GM12878 (cell line): ENCODE data around the gene COPS7A. TPM values are rescaled to one million over a fixed set of nuclear protein-coding genes. Genes with fewer than 3 reads are reported as not detected.

Source experiments
- ATAC-seq: fragments of 200-7000 bp; cut with Tn5 transposase; 3 replicates; pipeline ENCODE4 v1.9.1; 2020; ENCODE audit warnings: mild to moderate bottlenecking, moderate library complexity
- BruUV-seq: library from RNA; stranded (reverse); fragments of 400-500 nt; replicated peaks from 2 replicates; lab custom pipeline; 2021; lab: Mats Ljungman, UMichigan
- CTCF ChIA-PET: fragments of 300-600 bp; sonication (Branson Sonifier 250); formaldehyde crosslinking; extraction: SDS; loops from one replicate; lab custom pipeline; 2021; ENCODE audit warnings: inconsistent platforms; lab: Yijun Ruan, JAX
- POLR2A ChIA-PET: fragments of 350-600 bp; formaldehyde crosslinking; extraction: SDS; loops from one replicate; lab custom pipeline; 2021; ENCODE audit warnings: inconsistent platforms; lab: Charles Lee
- RAD21 ChIA-PET: fragments of 300-600 bp; sonication (Branson Sonifier 250); formaldehyde crosslinking; loops from one replicate; lab custom pipeline; 2023; ENCODE audit warnings: antibody characterized with exemption; ENCODE audit not compliant: unreplicated experiment; lab: Charles Lee
- SMC1A ChIA-PET: fragments of 300-600 bp; sonication (Branson Sonifier 250); formaldehyde crosslinking; loops from one replicate; lab custom pipeline; 2023; ENCODE audit not compliant: unreplicated experiment, uncharacterized antibody; lab: Charles Lee
- DNase-seq: peaks from one replicate; pipeline ENCODE4 v3.0.0-alpha.2; 2011; ENCODE audit warnings: low read depth, low spot score
- FAIRE-seq: peaks from 3 replicates; lab custom pipeline; 2011; peaks lifted over from hg19 to GRCh38; lab: Jason Lieb, UNC
- H2AFZ ChIP-seq: 2 replicates; pipeline ENCODE4 v1.6.0; 2011; ENCODE audit warnings: low read depth, low read length, control low read depth; ENCODE audit not compliant: control insufficient read depth
- H3K27ac ChIP-seq: 2 replicates; pipeline ENCODE4 v1.5.1; 2011; ENCODE audit warnings: control low read depth; ENCODE audit not compliant: control insufficient read depth, insufficient read depth
- H3K27me3 ChIP-seq, 2 experiments: replicated peaks in 1 of 2; 2 replicates each; pipeline versions ENCODE4 v1.6.0 to v1.6.1; 2011; ENCODE audit warnings: low read length in 1 of 2; ENCODE audit not compliant: control insufficient read depth in 2 of 2, insufficient read depth in 2 of 2
- H3K36me3 ChIP-seq, 2 experiments: 2 replicates each; pipeline ENCODE4 v1.5.1; 2011; ENCODE audit warnings: low read length in 1 of 2; ENCODE audit not compliant: control insufficient read depth in 2 of 2, insufficient read depth in 2 of 2
- H3K4me1 ChIP-seq: 2 replicates; pipeline ENCODE4 v1.6.1; 2011; ENCODE audit warnings: mild to moderate bottlenecking, low read length, moderate library complexity, mixed read lengths; ENCODE audit not compliant: control insufficient read depth, insufficient read depth
- H3K4me2 ChIP-seq: 2 replicates; pipeline ENCODE4 v1.6.0; 2011; ENCODE audit warnings: control low read depth; ENCODE audit not compliant: control insufficient read depth, insufficient read depth
- H3K4me3 ChIP-seq: fragments of 200-600 bp; sonication (generic); 2 replicates; pipeline ENCODE4 v1.5.1; 2016
- H3K79me2 ChIP-seq: 2 replicates; pipeline ENCODE4 v1.6.0; 2011; ENCODE audit warnings: low read length; ENCODE audit not compliant: control insufficient read depth, insufficient read depth
- H3K9ac ChIP-seq: 2 replicates; pipeline ENCODE4 v1.8.0; 2011; ENCODE audit warnings: low read length, control low read depth, mixed read lengths; ENCODE audit not compliant: control insufficient read depth, insufficient read depth
- H3K9me3 ChIP-seq: replicated peaks from 3 replicates; pipeline ENCODE4 v1.5.1; 2011; ENCODE audit warnings: mild to moderate bottlenecking, low read length; ENCODE audit not compliant: control insufficient read depth, insufficient read depth
- H4K20me1 ChIP-seq: 2 replicates; pipeline ENCODE4 v1.6.0; 2011; ENCODE audit not compliant: control insufficient read depth, insufficient read depth
- CBX5 ChIP-seq: sonication (generic); IDR thresholded peaks from 2 replicates; pipeline ENCODE4 v1.6.1; 2016; ENCODE audit warnings: low read depth, moderate library complexity, mild to moderate bottlenecking, inconsistent platforms
- CHD4 ChIP-seq: fragments of 200-600 bp; sonication (generic); IDR thresholded peaks from 2 replicates; pipeline ENCODE4 v1.6.1; 2016; ENCODE audit warnings: mild to moderate bottlenecking
- CREB1 ChIP-seq: IDR thresholded peaks from 2 replicates; pipeline ENCODE4 v1.6.1; 2012; ENCODE audit warnings: low read depth, mild to moderate bottlenecking, inconsistent platforms
- DPF2 ChIP-seq: fragments of 450-650 bp; IDR thresholded peaks from 2 replicates; pipeline ENCODE4 v1.6.1; 2017; ENCODE audit warnings: mild to moderate bottlenecking
- FOS ChIP-seq: IDR thresholded peaks from 3 replicates; pipeline ENCODE4 v1.6.1; 2011; ENCODE audit warnings: borderline replicate concordance; ENCODE audit not compliant: insufficient read length; ENCODE audit errors: extremely low read depth
- HCFC1 ChIP-seq: fragments of 150-350 bp; IDR thresholded peaks from 2 replicates; pipeline ENCODE4 v1.6.1; 2014; ENCODE audit warnings: low read length
- KLF5 ChIP-seq: fragments of 450-650 bp; IDR thresholded peaks from 2 replicates; pipeline ENCODE4 v1.6.1; 2014; ENCODE audit warnings: mild to moderate bottlenecking; ENCODE audit not compliant: partially characterized antibody
- LARP7 ChIP-seq: fragments of 450-650 bp; IDR thresholded peaks from 2 replicates; pipeline ENCODE4 v1.6.1; 2017; ENCODE audit warnings: mild to moderate bottlenecking
- TCF12 ChIP-seq: IDR thresholded peaks from 2 replicates; pipeline ENCODE4 v1.6.1; 2011; ENCODE audit warnings: low read depth, mild to moderate bottlenecking, low read length
- WGBS: methylation state at CpG from one replicate; pipeline ENCODE4 v1.1.6; 2016; ENCODE audit warnings: low lambda C conversion rate; ENCODE audit not compliant: insufficient replicate concordance, insufficient coverage; ENCODE audit errors: missing lambda C conversion rate; 5-methylcytosine and 5-hydroxymethylcytosine counted together
- in situ Hi-C: fragments of 300-500 bp; cut with MboI; formaldehyde crosslinking; loops from 9 replicates; pipeline ENCODE4 v1.14.3; 2018; ENCODE audit warnings: mixed read lengths
- intact Hi-C: fragments of 100-400 bp; cut with micrococcal nuclease; formaldehyde crosslinking; loops from one replicate; pipeline ENCODE4 v1.14.2; 2022; ENCODE audit not compliant: unreplicated experiment
- polyA plus RNA-seq, 11 experiments: library from polyadenylated mRNA; depleted of rRNA in 4 of 11; unstranded in 6 of 11; stranded (reverse) in 5 of 11; fragments of >200 nt; fragmentation: Nextera tagmentation in 4 of 11; fragmentation: Illumina TruSeq in 1 of 11; extraction: Ambion mirVana in 4 of 11; extraction: Trizol in 1 of 11; gene quantifications; 1 replicate in 1 of 11; 2 replicates in 10 of 11; pipeline versions ENCODE4 v1.2.1 to v1.2.3, GENCODE V29; 2011 to 2016; ENCODE audit warnings: inconsistent platforms in 2 of 11, missing spikeins in 2 of 11, low read depth in 1 of 11
- total RNA-seq, 4 experiments: library from RNA; depleted of rRNA in 3 of 4; stranded (reverse); fragments of >200 nt in 3 of 4; fragmentation: Illumina TruSeq in 1 of 4; extraction: Trizol in 1 of 4; gene quantifications; 2 replicates each; pipeline versions ENCODE4 v1.2.1 to v1.2.3, GENCODE V29; 2013 to 2021
- TF ChIP-seq, protein P1 (sequence below): IDR thresholded peaks from 2 replicates; pipeline ENCODE4 v1.6.1; 2012; ENCODE audit warnings: mild to moderate bottlenecking, low read depth, low read length
- TF ChIP-seq, protein P2 (sequence below): fragments of 450-650 bp; IDR thresholded peaks from 2 replicates; pipeline ENCODE4 v1.6.1; 2017; ENCODE audit warnings: mild to moderate bottlenecking
- TF ChIP-seq, protein P3 (sequence below): fragments of 450-650 bp; IDR thresholded peaks from 2 replicates; pipeline ENCODE4 v1.6.1; 2016; ENCODE audit warnings: mild to moderate bottlenecking

Gene COPS7A
- total and polyA plus RNA-seq, 10 of the 15 experiments (the other 5 are each of a cell fraction or from before 2014, with no cell fraction given) = 25.7 to 74.0 (median 51.9) TPM

DNA sequence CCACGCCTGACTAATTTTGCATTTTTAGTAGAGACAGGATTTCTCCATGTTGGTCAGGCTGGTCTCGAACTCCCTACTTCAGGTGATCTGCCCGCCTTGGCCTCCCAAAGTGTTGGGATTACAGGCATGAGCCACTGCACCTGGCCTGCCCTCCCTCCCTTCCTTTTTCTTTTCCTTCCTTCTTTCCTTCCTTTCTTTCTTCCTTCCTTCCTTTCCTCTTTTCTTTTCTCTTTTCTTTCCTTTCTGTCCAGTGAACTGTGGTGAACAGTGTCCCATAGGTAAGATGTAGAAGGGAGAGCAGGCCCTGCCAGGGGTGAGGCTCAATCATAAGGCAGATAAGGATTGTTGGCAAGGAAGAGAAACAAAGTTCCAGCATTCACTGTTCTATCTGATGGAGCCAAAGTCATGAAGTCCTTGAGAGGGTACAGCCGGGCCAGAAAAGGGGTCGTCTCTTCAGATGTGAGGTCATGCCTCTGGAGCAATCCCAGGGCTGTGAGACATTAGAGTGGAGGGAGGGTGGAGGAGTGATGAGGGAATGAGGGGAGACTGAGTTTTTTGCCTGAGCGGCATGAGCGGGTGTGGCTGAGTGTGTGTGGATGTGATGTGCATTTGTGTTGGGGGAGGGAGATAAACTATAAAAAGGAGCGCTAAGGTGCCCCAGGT is 33.3 kb downstream of the COPS7A start:
- Histone ChIP-seq H3K27ac (no peak overlapping the region), H3K4me2 (no peak overlapping the region), H3K9ac (no peak overlapping the region), H4K20me1 (no peaks in the 10 kb centered on the region), H3K36me3 (no peaks in the 10 kb centered on the region), H3K4me1 (peaks cover 12% of the 10 kb centered on the region), H3K27me3 (no peaks in the 10 kb centered on the region), H2AFZ (no peak overlapping the region), H3K9me3 (no peaks in the 10 kb centered on the region), H3K79me2 (peaks cover 11% of the 10 kb centered on the region), H3K4me3 (no peak overlapping the region)
- ATAC-seq (no peak), DNase-seq (no peak), FAIRE-seq (no peak)
- intact Hi-C loops (no loop called here), in situ Hi-C loops (no loop called here)
- ChIA-PET CTCF (interaction anchor here (0.9 to 10.9 kb wide), 6 partner anchors 10 to 91 kb away, joined by 3 to 221 read pairs (median 4); partner anchors contain the start of genes LAG3 and PTMS), RAD21 (interaction anchor here (1.5 kb wide), 1 partner anchor 10 kb away, joined by 7 read pairs; the partner anchor contains the start of gene PTMS), POLR2A (interaction anchor here (0.7 to 2.1 kb wide), 4 partner anchors 9 to 114 kb away, joined by 4 to 7 read pairs (median 4); partner anchors contain the start of gene PTMS), SMC1A (interaction anchor here (1.4 kb wide), 1 partner anchor 25 kb away, joined by 3 read pairs; no protein-coding TSS in a partner anchor)
- BruUV-seq = no TSS peak
- 72% methylated on average over 8 of the region's 8 CpGs for WGBS
- TF ChIP-seq FOS = no peak
- TF ChIP-seq, protein P1, sequence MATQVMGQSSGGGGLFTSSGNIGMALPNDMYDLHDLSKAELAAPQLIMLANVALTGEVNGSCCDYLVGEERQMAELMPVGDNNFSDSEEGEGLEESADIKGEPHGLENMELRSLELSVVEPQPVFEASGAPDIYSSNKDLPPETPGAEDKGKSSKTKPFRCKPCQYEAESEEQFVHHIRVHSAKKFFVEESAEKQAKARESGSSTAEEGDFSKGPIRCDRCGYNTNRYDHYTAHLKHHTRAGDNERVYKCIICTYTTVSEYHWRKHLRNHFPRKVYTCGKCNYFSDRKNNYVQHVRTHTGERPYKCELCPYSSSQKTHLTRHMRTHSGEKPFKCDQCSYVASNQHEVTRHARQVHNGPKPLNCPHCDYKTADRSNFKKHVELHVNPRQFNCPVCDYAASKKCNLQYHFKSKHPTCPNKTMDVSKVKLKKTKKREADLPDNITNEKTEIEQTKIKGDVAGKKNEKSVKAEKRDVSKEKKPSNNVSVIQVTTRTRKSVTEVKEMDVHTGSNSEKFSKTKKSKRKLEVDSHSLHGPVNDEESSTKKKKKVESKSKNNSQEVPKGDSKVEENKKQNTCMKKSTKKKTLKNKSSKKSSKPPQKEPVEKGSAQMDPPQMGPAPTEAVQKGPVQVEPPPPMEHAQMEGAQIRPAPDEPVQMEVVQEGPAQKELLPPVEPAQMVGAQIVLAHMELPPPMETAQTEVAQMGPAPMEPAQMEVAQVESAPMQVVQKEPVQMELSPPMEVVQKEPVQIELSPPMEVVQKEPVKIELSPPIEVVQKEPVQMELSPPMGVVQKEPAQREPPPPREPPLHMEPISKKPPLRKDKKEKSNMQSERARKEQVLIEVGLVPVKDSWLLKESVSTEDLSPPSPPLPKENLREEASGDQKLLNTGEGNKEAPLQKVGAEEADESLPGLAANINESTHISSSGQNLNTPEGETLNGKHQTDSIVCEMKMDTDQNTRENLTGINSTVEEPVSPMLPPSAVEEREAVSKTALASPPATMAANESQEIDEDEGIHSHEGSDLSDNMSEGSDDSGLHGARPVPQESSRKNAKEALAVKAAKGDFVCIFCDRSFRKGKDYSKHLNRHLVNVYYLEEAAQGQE = no peak
- TF ChIP-seq KLF5 = no peak
- no peak for TF ChIP-seq TCF12
- no peak for TF ChIP-seq LARP7
- TF ChIP-seq, protein P2, sequence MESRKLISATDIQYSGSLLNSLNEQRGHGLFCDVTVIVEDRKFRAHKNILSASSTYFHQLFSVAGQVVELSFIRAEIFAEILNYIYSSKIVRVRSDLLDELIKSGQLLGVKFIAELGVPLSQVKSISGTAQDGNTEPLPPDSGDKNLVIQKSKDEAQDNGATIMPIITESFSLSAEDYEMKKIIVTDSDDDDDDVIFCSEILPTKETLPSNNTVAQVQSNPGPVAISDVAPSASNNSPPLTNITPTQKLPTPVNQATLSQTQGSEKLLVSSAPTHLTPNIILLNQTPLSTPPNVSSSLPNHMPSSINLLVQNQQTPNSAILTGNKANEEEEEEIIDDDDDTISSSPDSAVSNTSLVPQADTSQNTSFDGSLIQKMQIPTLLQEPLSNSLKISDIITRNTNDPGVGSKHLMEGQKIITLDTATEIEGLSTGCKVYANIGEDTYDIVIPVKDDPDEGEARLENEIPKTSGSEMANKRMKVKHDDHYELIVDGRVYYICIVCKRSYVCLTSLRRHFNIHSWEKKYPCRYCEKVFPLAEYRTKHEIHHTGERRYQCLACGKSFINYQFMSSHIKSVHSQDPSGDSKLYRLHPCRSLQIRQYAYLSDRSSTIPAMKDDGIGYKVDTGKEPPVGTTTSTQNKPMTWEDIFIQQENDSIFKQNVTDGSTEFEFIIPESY = no peak
- no peak for TF ChIP-seq CBX5
- no peak for TF ChIP-seq HCFC1
- TF ChIP-seq, protein P3, sequence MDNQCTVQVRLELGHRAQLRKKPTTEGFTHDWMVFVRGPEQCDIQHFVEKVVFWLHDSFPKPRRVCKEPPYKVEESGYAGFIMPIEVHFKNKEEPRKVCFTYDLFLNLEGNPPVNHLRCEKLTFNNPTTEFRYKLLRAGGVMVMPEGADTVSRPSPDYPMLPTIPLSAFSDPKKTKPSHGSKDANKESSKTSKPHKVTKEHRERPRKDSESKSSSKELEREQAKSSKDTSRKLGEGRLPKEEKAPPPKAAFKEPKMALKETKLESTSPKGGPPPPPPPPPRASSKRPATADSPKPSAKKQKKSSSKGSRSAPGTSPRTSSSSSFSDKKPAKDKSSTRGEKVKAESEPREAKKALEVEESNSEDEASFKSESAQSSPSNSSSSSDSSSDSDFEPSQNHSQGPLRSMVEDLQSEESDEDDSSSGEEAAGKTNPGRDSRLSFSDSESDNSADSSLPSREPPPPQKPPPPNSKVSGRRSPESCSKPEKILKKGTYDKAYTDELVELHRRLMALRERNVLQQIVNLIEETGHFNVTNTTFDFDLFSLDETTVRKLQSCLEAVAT = no peak
- TF ChIP-seq DPF2 = no peak
- no peak for TF ChIP-seq CREB1
- TF ChIP-seq CHD4 = no peak
